Activated effector memory CD4-positive, alpha-beta T cell treated with anti-CD3 and anti-CD28 coated beads, Interleukin-2, amount 50 U/mL, for 16 hours (primary cell): ENCODE data around the gene BICRAL.
A peak's percentile ranks its signal among the peaks of the same experiment; 100 is the strongest.

Experiments
- DNase-seq: peaks from one replicate; pipeline ENCODE4 v3.0.0-alpha.2; 2020

The BICRAL gene

DNA sequence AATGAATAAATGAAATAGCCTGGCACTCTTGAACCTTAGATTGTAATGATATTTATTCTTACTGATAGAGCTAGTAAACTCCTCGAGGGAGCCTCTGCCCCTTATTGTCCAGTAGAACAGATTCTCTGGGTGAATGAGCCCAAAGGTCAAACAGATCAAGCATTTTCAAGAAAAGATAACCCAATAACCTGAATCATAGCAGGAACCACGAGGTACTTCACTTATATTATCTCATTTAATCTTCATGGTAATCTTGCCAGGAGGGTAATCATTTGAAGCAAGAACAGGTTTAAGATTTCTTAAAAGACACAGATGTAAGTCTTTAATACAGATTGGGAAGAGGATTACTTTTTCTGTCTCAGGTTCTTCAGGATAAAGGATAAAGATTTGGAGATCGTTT, 18.9 kb upstream of the BICRAL start:
- DNase-seq: no peak

DNA sequence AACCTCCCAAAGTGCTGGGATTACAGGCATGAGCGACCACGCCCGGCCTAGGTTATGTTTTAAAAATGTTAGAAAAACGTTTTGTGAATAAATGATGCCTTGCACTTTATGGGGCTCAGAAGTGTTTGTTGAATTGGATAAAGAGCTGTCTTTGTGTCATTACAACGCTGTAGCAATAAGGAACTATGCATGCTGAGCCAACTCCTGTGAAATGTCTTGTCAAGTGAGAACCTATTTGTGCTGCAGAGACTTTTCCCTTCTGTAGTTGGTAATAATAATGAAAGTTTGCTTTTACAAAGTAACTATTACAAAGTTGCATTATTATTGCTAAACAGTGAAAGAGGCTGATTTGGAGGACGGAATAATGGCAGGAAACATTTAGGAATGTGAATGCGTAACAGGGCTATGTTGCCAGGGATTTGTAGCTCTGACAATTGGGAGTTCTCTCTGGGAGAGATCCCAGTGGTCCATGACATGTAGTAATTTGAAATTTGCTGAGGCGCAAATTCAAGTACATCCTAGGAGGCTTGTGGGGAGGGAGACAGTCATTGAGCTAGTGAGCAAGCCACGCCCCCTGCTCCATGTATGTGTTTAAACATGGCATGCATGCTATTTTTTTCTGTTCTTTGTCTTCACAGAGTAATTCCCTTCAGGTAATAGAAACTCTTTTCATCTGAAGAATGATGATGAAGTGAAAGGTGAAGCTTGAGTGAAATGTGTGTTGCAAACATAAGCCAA, 16.8 kb upstream of the BICRAL start:
- DNase-seq: no peak

DNA sequence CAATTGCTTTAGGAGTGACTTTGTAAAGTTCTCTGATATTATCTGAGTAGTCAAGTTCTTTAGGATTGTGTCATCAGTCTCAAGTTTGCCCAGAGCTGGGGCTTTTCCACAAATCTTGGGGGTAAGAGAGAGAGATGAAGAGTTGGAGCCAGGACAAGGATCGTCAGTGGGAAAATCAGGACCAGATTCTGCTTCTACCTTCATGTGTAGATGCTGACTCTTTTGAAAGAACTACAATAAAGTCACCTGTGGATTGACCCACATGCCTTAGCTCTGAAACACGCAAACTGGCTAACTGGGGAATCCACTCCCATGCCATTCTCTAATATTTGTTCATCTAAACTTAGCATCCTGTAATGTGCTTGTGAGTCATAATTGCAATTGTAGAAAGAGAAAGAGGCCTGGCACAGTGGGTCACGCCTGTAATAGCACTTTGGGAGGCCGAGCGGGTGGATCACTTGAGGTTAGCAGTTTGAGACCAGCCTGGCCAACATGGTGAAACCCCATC, 15.6 kb upstream of the BICRAL start:
- no peak for DNase-seq

DNA sequence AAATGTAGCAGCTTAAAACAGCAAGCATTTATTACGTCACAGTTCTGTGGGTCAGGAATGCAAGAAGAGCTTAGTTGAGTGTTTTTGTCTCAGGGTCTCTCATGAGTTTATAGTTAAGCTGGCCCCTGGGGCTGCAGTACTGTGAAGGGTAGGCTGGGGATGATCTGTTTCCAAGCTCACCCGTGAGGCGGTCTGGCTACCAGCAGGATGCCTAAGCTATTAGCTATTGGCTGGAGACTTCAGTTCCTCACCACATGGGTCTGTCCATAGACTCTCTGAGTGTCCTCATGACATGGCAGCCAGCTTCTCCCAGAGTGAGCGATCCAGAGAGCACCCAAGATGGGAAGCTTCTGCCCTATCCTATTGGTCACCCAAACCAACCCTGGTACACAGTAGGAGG, 12.8 kb upstream of the BICRAL start:
- DNase-seq: no peak

DNA sequence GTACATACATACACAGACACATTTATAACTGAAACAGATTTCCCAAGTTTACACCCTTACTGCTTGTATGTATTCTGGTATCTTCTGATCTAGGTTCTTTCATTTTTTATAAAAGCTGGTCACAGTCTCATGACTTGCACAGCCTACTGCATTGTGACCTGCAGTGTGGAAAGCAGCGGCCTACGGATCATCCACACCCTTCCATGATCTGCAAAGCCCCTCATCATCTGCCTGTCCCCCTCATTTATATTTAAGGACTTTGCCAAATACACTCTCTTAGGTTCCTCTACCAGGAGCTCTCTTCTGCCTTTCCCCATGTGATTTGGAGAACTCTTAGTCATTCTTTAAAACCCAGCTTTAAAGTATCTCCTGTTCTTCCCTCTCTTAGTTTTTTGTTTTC, 12.0 kb upstream of the BICRAL start:
- DNase-seq: no peak

DNA sequence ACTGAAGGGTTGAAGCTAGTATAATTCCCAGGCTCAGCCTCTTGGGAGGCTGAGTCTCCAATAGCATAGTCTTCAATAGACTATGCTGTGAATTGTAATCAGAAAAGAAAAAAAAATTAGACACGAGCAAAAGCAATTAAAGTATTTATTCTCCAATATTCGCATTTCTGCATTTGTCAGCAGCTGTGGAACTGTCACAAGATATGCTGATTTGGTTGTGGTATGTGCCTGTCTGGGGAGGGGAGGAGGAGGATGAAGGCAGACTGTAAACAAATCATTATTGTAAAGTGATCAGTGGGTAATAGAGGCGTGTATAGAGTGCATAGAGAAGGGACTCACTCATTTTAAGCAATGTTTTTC, 10.1 kb upstream of the BICRAL start:
- DNase-seq: peak; percentile 73

DNA sequence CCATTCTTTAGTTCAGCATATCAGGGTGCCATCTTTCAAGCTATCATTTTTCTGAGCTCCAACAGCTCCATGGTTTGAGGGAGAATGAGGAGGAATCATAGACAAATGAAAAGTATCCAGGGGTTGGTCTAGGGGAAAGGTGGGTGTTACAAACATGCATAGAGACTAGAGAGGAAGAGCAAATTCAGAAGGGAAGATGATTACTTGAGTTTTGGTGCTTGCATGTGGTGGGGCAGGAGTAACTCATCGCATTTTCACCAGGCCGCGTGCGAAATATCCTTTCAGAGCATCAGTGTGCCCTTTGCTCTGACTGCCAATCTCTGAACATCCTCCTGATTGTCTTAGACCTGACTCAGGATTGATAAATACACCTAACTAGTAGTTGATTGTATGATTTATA, 7.7 kb upstream of the BICRAL start:
- DNase-seq: peak; percentile 70

DNA sequence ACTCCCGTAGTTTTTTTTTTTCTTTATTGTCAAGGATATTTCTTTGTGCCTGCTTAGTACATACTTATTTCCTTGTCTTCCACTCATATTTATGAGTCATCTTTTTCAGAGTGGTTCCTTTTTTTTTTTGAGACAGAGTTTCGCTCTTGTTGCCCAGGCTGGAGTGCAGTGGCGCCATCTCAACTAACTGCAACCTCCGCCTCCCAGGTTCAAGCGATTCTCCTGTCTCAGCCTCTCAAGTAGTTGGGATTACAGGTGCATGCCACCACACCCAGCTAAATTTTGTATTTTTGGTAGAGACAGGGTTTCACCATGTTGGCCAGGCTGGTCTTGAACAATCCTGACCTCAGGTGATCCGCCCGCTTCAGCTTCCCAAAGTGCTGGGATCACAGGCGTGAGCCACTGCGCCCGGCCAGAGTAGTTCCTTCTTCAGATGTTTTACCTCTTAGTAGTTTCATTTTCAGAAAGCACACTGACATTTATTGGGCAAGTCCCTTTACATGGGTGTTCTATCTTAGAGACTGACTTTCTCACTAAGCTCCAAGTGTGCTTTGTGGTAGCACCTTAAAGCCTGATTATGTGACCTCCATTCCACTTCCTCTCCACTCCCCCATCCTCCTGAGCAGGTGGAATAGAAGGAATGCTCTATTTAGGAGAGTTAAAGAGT, 6.9 kb upstream of the BICRAL start:
- DNase-seq: peak; percentile 81

DNA sequence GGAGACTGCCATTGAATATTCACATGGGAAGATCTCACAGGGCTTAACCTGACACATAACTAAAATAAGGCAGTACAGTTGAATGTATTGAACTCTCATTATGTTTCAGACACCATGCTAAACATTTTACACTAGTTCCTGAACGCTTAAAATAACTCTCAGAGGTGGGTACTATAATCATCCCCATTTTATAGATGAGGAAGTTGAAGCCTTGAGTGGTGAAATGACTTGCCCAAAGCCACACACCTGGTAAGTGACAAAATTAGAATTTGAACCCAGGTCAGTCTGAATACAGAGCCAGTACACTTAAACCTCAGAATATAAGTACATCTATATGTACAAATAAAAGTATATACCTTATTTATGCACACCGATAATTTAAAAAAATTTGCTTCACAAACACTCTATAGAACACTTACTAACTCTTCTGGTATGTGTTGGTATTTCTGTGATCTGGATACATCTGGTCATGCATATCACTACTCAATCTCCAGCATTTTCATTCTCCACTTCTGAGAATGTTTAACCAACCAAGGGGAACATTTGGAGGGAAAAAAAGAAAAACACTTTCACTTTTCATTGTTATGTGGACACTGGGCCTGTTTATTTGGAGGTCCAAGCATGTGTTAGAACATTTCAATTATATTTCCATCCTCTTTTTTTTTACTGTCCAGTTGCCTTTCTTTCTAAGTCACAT, 4.6 kb upstream of the BICRAL start:
- DNase-seq: no peak

DNA sequence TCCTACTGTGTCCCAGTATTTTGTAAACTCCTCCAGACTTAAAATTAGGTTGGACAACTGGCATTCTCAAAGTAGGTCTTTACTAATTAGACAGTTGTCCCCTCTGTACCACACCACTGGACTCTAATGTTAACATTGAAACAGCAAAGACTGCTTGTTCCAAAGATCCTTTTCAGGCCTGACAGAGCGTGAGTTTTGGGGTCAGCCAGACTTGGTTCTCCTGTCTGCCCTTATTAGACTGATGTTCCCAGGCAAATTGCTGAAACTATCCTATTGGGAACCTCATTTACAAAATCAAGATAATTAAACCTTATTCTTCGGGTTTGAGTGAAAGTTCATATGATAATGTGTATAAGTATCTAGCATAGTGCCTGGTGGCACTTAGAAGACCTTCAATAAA, 3.7 kb upstream of the BICRAL start:
- DNase-seq: no peak

DNA sequence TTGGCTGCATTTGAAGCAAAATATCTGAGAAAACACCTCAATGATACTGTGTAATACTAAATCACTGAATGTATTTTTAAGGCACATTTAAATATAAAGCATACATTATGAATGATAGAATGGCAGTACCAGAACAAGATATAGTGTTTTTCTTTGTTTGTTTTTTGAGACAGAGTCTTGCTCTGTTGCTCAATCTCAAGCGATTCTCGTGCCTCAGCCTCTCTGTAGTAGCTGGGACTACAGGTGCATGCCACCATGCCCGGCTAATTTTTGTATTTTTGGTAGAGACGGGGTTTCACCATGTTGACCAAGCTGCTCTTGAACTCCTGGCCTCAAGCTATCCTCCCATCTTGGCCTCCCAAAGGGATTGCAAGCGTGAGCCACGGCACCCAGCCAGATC, 2.3 kb upstream of the BICRAL start:
- DNase-seq: no peak

DNA sequence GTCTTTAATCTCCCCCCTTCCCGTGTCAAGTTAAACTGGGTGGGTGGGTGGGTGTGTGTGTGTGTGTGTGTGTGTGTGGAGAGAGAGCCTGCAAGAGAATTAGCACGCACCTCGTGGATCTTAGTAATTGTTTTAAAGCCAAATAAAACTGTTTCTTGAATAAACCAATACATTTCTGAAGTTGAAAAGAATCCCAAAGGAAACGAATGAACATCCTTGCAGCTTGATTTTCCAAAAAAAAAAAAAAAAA, 381 bp upstream of the BICRAL start:
- DNase-seq: no peak

DNA sequence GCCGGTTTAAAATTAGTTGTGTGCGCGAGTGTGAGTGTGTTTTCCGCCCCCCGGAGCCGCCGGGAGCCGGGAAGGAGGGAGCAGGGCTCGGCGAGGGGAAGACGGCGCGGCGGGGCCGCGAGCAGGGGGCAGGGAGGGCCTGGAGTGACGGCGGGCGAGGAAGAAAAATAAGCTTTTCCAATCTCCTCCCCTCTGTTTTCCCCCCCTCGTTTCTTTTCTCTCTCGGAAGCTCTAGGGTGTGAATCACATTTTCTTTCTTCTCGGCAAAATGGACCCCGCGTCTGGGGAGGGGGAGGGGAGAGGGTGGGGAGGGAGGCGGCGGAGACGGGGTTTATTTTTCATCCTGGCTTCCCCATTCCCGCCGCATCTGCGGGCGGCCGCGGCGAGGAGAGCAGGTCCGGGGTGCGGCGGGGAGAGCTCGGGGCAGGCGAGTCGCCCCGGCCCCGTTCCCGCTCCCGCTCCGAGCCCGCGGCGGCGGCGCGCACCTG, 881 bp downstream of the BICRAL start:
- DNase-seq: peak; percentile 89

DNA sequence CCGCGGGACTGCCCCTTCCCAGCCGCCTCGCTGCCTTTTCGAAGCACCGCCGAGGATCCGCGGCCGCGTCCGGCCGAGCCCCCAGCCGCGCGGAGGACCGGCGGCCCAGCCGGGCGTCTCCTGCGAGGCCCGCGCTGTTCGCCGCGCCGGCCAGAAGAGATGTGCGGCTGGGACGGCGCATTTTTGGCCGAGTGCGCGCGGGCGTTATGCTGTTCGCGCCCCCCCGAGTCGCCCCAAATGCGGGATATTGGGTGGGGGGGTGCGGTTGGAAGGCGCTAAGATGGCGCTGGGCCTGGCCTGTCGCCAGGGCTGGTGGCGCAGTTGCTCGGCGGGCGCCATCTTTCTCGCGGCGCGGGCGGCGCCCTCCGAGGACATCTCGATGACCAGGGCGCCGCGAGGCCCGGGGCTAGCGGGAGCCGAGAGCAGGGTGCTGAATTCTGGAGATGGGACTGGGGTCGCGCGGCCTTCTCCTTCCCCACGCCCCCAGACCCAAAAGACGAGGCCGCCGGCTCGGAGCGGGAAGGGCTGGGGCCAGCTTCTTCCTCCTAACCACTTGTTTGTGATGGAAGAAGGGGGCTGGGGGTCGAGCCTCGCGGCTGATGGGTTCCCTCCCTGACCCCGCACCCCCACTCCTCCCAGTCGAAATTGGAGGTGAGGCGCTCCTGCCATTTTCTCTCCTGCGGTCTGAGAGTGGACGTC, 1.5 kb downstream of the BICRAL start:
- peak; percentile 91 for DNase-seq

DNA sequence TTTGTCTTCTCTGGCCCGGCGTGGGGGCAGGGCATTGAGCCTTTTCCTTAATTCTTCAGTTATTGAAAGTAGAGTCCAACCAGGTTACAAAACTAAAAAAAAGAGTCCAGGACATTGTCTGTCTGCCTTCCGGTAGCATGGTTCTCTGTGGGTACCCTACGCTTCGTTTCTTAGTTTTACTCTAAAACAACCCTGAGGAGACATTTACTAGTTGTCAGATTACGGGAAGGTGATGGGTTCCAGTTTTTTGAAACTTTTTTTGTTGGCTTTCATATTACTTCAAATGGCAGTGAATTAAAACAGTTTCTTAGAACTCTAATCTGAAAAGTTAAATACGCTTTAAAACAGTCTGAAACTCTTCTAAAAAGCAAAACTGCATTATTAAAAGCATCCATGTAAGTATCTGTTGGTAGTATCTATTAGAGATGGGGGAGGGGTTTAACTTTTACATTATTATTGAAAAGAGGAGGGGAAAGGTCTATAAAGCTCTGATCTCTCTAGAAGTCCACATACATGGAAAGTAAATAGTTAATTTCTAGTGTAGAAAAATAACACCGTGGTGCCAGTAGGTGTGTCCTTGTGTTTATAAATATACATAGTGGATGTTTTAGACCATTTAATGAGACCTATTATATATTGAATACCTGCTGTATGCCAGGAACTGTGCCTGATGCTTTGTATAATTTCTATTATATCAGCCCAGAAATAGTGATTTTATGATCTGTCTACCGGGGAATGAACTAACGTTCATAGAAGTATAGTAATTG, 2.2 kb downstream of the BICRAL start:
- DNase-seq: no peak

DNA sequence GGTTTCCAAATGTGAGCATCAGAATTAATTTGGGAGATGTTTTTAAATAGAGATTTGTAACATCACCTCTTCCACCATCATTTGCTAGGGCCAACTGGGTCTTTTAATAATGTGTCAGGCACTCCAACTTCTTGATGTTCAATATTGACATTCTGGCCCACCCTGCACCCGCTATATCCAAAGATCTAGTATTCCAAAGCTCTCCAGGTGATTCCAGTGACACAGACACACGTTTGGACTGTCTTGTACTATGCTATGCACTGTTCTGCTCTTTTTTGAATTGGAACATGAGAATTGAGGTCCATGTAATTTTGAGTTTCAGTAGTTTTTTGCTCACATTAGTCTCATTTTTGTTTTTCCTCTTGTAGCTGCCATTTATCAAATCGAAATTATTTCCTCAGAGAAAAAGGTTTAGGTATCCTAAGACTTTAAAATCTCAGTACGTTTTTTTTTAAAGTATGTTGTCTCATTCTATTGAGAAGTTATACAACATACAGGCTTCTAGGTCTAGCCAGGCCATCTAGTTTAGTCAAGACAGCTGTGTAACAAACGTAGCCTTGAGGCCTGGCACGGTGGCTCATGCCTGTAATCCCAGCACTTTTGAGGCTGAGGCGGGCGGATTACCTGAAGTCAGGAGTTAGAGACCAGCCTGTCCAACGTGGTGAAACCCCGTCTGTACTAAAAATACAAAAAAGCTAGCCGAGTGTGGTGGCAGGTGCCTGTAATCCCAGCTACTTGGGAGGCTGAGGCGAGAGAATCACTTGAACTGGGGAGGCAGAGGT, 3.1 kb downstream of the BICRAL start:
- DNase-seq: no peak

DNA sequence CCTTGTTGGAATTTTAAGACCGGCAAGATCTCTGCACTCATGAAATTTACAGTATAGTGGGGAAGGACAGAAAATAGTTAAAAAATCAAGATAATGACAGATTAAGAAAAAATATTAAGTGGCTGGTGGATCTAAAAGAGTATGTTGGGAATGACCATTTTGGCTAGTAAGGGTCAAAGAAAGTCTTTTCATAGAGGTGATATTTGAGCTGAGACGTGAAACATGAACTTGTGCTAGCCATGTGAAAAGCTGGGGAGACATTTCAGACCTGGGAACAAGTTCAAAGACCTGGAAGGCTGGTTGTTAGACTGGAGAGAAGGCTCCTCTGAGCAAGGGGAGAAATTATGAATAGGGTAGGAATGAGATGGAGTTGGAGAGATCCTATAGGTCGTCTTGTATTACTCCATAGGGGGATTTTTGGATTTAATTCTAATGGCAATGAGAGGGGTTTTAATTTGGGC, 4.7 kb downstream of the BICRAL start:
- no peak for DNase-seq

DNA sequence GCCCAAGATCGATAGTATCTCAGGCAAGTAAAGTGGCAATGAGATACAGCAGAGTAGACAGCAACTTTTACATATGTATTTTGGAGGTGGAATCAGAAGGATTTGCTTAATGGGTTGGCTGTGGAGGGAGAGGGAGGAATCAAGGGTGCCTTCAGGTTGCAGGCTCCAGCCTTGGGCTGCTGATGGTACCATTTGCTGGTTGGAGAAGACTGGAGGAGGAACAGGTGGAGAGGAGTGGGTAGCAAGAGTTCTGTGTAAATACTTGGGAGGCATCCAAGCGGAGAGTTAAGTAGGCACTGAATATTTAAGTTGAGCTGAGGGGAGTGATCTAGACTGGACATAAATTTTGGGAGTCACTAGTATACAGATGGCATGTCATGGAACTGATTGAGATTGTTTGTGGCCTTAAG, 5.2 kb downstream of the BICRAL start:
- DNase-seq: no peak

DNA sequence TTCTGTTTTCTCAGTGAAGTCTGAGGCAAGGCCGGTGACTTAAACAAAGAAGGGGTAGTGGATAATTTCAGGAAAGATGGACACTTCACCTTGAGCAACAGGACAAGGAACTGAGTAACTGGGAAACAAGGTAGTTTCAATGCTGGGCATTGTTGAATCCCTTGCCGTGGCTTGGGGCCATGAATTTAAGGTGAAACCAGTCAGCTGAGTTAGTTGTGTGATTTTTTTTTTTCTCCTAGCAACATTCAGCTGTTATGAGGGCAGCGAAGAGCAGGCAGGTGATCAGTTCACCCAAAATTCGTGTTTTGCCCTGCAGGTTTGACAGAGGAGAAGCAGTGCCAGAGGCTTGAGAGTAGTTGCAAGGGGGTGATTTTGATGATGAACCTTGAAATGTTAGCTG, 6.8 kb downstream of the BICRAL start:
- no peak for DNase-seq

DNA sequence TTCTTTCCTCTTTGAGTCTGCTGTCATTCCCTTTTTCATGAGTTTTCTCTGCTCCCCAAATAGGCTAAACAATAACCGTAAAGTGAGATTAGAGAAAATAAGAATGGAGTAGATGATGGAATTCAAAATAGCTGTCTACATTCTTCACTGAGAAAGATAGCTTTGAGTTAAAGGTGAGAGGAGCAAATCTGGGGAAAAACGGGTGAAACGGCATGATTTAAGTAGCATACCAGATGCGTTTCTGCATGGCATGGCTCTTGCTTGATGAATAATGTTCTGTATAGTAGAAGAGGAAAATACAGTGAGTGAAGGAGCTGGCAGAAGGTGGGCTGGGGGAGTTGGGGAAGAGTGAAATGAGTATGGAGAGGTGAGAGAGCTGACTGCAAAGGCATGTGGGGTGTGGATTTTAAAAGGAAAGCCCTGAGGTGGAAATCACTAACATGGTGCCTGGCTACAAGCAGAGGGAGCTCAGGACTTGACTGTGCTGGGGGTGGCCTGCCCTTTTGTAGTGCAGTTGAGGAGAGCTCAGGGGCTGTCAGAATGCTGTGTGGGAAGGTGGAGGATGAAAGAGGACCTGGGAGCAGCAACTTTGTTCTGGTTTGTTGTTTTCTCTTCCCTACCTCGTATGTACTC, 8.8 kb downstream of the BICRAL start:
- no peak for DNase-seq

DNA sequence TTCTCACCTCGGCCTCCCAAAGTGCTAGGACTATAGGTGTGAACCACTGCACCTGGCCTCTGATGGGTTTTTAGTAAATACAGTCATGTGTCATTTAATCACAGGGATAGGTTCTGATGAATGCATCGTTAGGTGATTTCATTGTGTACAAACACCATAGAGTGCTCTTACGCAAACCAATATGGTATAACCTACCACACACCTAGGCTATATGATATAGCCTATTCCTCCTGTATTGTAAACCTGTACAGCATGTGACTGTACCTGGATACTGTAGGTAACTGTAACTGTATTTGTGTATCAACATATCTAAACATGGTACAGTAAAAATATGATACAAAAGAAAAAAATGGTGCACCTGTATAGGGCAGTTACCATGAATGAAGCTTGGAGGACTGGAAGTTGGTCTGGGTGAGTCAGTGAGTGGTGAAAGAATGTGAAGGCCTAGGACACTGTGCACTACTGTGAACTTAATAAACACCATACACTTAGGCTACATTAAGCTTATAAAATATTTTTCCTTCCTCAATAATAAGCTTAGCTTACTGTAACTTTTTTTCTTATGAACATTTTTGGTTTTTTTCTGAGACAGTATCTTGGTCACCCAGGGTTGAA, 10.0 kb downstream of the BICRAL start:
- DNase-seq: no peak
